C4-2B (cell line): ENCODE results near the gene ZNF619.

Experiments
- H3K27ac ChIP-seq: fragments of 450-650 bp; 2 replicates; pipeline ENCODE4 v1.5.1; 2017
- CTCF ChIP-seq: fragments of 450-650 bp; conservative IDR thresholded peaks from 2 replicates; pipeline ENCODE4 v1.5.1; 2017; ENCODE audit warnings: mild to moderate bottlenecking
- ZFX ChIP-seq: fragments of 450-650 bp; IDR thresholded peaks from 2 replicates; pipeline ENCODE4 v1.6.1; 2017

The ZNF619 gene

GRCh38 chr3:40497288-40497687 lies 20.4 kb downstream of the ZNF619 start:
- no peak for TF ChIP-seq CTCF
- H3K27ac ChIP-seq: no peak overlapping the region

- no peak overlapping the region for H3K27ac ChIP-seq
Measured at GRCh38 chr3:40499952-40500351, 23.0 kb downstream of the ZNF619 start.

GRCh38 chr3:40502034-40502433 lies 25.1 kb downstream of the ZNF619 start:
- TF ChIP-seq ZFX: no peak
- no peak overlapping the region for H3K27ac ChIP-seq

More at GRCh38 chr3:40499952-40500351, 23.0 kb downstream of the ZNF619 start:
- TF ChIP-seq CTCF (no peak), ZFX (no peak)

GRCh38 chr3:40504636-40505430 lies 27.9 kb downstream of the ZNF619 start:
- TF ChIP-seq ZFX (no peak), CTCF (no peak)
- peak overlapping the region; percentile 62; the same call in 1 of the 2 replicates for H3K27ac ChIP-seq

- H3K27ac ChIP-seq: peak within 1 kb of the TSS; percentile 62
- peak; percentile 63 for TF ChIP-seq CTCF
- no peak for TF ChIP-seq ZFX
Measured at GRCh38 chr3:40505599-40506462, 28.9 kb downstream of the ZNF619 start, which contains the start of gene ZNF620. Gene ZNF620, plus strand, starts transcription at chr3:40506039. Its CDS starts 314 bp downstream, at chr3:40506353.

GRCh38 chr3:40511031-40511718 lies 34.3 kb downstream of the ZNF619 start:
- TF ChIP-seq CTCF: no peak
- no peak overlapping the region for H3K27ac ChIP-seq

- H3K27ac ChIP-seq: no peak overlapping the region
- no peak for TF ChIP-seq CTCF
- no peak for TF ChIP-seq ZFX
Measured at GRCh38 chr3:40516201-40516600, 39.3 kb downstream of the ZNF619 start.
